ENCODE data around the gene ITPRIP.

ITPRIP gene

DNA sequence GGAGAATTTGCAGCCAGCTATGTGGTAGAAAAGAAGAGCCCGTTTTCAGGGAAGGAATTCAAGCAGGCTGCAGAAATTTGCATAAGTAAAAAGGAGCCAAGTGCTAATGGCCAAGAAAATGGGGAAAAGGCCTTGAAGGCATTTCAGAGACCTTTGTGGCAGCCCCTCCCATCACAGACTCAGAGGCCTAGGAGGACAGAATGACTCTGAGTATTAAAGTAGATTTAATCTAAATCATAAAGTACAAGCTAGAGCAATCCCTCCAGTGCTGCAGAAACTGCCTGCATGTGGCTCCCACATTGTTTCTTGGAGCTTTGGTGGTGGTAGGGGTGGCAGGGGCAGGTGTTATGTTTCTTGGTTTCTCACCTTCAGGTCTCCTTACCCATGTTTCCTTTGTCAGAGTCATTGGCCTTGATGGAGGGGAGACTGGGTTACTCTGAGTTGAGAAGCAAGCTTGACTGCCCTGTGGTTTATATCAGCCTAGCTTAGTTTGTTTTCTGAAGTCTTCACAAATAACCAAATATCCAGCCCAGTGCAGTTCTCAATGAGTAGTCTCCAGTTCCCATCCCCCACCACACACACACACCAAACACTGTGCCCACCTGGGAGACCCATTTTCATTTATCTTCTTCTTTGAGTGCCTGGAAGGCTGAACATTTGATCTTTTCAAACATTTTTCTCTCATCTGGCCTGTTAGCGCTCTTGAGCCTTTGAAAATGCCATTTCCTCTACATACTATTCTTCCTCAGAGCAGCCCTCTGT, 34.5 kb downstream of the ITPRIP start:
- no peaks in the 10 kb centered on the region for H3K79me2 ChIP-seq (ENCODE audit: insufficient read depth, low read length)
- H3K4me3 ChIP-seq (ENCODE audit: low read depth in 1 of 2, low read length in 2 of 2), result no peak overlapping the region
- ATAC-seq (ENCODE audit: insufficient read depth, low read depth), result no peak
- H3K9ac ChIP-seq (ENCODE audit: low read depth, low read length), result no peak overlapping the region
- no peak overlapping the region for H3K4me2 ChIP-seq (ENCODE audit: insufficient read depth, low read length)
- no peak overlapping the region for H3K27ac ChIP-seq (ENCODE audit: low read length)
- H3K36me3 ChIP-seq (ENCODE audit: insufficient read depth, low read length), result no peaks in the 10 kb centered on the region
- H3K4me1 ChIP-seq (ENCODE audit: insufficient read depth, low read length), result 0 out of 2 replicates have a peak, but pooled peaks cover 2% of the 10 kb centered on the region
- no peak for TF ChIP-seq EZH2 (IDR thresholded peaks at IDR 0.05; ENCODE audit: borderline replicate concordance, low read depth, low read length, severe bottlenecking)
- TF ChIP-seq, protein P1, sequence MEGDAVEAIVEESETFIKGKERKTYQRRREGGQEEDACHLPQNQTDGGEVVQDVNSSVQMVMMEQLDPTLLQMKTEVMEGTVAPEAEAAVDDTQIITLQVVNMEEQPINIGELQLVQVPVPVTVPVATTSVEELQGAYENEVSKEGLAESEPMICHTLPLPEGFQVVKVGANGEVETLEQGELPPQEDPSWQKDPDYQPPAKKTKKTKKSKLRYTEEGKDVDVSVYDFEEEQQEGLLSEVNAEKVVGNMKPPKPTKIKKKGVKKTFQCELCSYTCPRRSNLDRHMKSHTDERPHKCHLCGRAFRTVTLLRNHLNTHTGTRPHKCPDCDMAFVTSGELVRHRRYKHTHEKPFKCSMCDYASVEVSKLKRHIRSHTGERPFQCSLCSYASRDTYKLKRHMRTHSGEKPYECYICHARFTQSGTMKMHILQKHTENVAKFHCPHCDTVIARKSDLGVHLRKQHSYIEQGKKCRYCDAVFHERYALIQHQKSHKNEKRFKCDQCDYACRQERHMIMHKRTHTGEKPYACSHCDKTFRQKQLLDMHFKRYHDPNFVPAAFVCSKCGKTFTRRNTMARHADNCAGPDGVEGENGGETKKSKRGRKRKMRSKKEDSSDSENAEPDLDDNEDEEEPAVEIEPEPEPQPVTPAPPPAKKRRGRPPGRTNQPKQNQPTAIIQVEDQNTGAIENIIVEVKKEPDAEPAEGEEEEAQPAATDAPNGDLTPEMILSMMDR (IDR thresholded peaks at IDR 0.05; ENCODE audit: borderline replicate concordance, extremely low read depth, low read length, poor library complexity, severe bottlenecking), result no peak
- peaks cover 5% of the 10 kb centered on the region for H3K27me3 ChIP-seq (ENCODE audit: insufficient read depth, low read length, poor library complexity)
- H3K9me3 ChIP-seq (ENCODE audit: insufficient read depth, low read length, severe bottlenecking), result no peaks in the 10 kb centered on the region
- no peak for DNase-seq
- peaks cover 16% of the 10 kb centered on the region for H4K20me1 ChIP-seq (ENCODE audit: insufficient read depth, low read length)
- no peak overlapping the region for H2AFZ ChIP-seq (ENCODE audit: low read depth, low read length)

DNA sequence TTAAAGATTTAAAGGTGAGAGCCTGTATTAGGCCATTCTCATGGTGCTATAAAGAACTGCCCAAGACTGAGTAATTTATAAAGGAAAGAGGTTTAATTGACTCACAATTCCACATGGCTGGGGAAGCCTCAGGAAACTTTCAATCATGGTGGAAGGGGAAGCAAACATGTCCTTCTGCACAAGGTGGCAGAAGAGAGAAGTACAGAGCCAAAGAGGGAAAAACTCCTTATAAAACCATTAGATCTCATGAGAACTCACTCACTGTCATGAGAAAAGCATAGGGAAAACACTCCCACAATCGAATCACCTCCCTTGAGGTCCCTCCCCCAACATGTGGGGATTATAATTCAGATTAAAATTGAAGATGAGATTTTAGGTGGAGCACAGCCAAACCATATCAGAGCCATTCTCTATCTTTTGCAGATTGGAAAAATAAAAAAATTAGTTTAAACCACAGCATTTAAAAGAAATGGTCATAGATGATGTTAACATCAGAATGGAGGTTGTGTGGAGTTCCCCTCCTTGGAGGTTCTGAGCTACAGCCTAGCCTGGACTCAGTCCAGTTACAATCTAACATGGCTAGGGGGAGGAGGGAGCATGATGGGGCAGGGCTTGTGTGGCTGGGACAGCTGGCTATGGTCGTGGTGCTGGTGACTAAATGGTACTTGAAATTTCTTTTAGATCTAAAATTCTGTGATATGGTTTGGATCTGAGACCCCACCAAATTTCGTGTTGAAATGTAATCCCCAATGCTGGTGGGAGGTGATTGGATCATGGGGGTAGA, 36.2 kb downstream of the ITPRIP start:
- H2AFZ ChIP-seq (ENCODE audit: low read depth, low read length), result no peak overlapping the region
- H4K20me1 ChIP-seq (ENCODE audit: insufficient read depth, low read length), result peaks cover 5% of the 10 kb centered on the region
- no peaks in the 10 kb centered on the region for H3K36me3 ChIP-seq (ENCODE audit: insufficient read depth, low read length)
- H3K9ac ChIP-seq (ENCODE audit: low read depth, low read length), result no peak overlapping the region
- H3K4me3 ChIP-seq (ENCODE audit: low read depth in 1 of 2, low read length in 2 of 2), result no peak overlapping the region
- H3K27ac ChIP-seq (ENCODE audit: low read length), result no peak overlapping the region
- TF ChIP-seq EZH2 (IDR thresholded peaks at IDR 0.05; ENCODE audit: borderline replicate concordance, low read depth, low read length, severe bottlenecking), result no peak
- TF ChIP-seq, protein P1 (IDR thresholded peaks at IDR 0.05; ENCODE audit: borderline replicate concordance, extremely low read depth, low read length, poor library complexity, severe bottlenecking), result no peak
- no peaks in the 10 kb centered on the region for H3K9me3 ChIP-seq (ENCODE audit: insufficient read depth, low read length, severe bottlenecking)
- no peak for DNase-seq
- 0 out of 2 replicates have a peak, but pooled peaks cover 2% of the 10 kb centered on the region for H3K4me1 ChIP-seq (ENCODE audit: insufficient read depth, low read length)
- H3K4me2 ChIP-seq (ENCODE audit: insufficient read depth, low read length), result no peak overlapping the region
- no peak for ATAC-seq (ENCODE audit: insufficient read depth, low read depth)
- H3K79me2 ChIP-seq (ENCODE audit: insufficient read depth, low read length), result no peaks in the 10 kb centered on the region
- H3K27me3 ChIP-seq (ENCODE audit: insufficient read depth, low read length, poor library complexity), result peaks cover 11% of the 10 kb centered on the region

DNA sequence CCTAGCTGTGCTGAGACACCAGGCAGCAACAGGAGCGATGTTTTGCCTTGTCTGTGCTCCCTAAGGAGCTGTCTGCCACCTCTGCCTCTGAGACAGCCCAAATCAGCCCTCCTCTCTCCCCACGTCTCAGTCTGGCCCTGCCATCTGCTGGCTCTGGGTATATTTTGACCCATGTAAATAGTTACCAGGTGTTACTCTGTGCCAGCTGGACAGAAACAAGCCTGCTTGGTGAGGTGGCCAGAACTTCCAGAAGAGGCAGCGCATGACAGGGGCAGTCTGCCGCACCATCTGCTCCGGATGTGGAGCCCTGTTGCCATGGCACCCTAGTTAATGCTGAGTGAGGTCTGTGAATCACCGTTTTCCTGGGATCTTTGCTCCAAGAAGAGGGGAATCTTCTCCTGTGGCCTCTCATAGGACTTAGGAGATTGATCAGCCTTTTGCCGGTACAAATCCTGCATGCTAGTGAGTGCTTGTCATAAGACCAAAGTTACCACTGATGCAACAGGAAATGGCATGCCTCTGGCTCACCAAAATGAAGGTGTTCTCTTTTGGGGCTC, 37.5 kb downstream of the ITPRIP start:
- H3K9me3 ChIP-seq (ENCODE audit: insufficient read depth, low read length, severe bottlenecking), result no peaks in the 10 kb centered on the region
- H3K9ac ChIP-seq (ENCODE audit: low read depth, low read length), result no peak overlapping the region
- H3K27ac ChIP-seq (ENCODE audit: low read length), result no peak overlapping the region
- H3K27me3 ChIP-seq (ENCODE audit: insufficient read depth, low read length, poor library complexity), result peaks cover 12% of the 10 kb centered on the region
- H3K4me3 ChIP-seq (ENCODE audit: low read depth in 1 of 2, low read length in 2 of 2), result no peak overlapping the region
- 0 out of 2 replicates have a peak, but pooled peaks cover 2% of the 10 kb centered on the region for H3K4me1 ChIP-seq (ENCODE audit: insufficient read depth, low read length)
- H3K36me3 ChIP-seq (ENCODE audit: insufficient read depth, low read length), result no peaks in the 10 kb centered on the region
- H3K4me2 ChIP-seq (ENCODE audit: insufficient read depth, low read length), result no peak overlapping the region
- H3K79me2 ChIP-seq (ENCODE audit: insufficient read depth, low read length), result no peaks in the 10 kb centered on the region
- no peak overlapping the region for H2AFZ ChIP-seq (ENCODE audit: low read depth, low read length)
- H4K20me1 ChIP-seq (ENCODE audit: insufficient read depth, low read length), result no peaks in the 10 kb centered on the region
- DNase-seq, result no peak
- ATAC-seq (ENCODE audit: insufficient read depth, low read depth), result peak; percentile 15; the same call in 1 of the 3 replicates
- TF ChIP-seq, protein P1 (IDR thresholded peaks at IDR 0.05; ENCODE audit: borderline replicate concordance, extremely low read depth, low read length, poor library complexity, severe bottlenecking), result no peak
- no peak for TF ChIP-seq EZH2 (IDR thresholded peaks at IDR 0.05; ENCODE audit: borderline replicate concordance, low read depth, low read length, severe bottlenecking)

Measured in DND-41 (cell line).